HG03060 (cell line): ENCODE results near the gene ACTL6B.
"Not testable (repeated sequence)": the region's sequence is repeated elsewhere in the genome, so short reads cannot be mapped to it uniquely, and the experiment has no call there.

ENCODE experiments used
- ATAC-seq: cut with Tn5 transposase; IDR thresholded peaks from one replicate; pipeline ENCODE4 v1.9.1; 2021; ENCODE audit warnings: low read depth, moderate number of reproducible peaks; ENCODE audit not compliant: unreplicated experiment

The ACTL6B gene

GRCh38 chr7:100655908-100656674, at the start of gene ACTL6B:
Gene ACTL6B, minus strand, starts transcription at chr7:100656448. Its CDS starts 94 bp downstream, at chr7:100656354.
- no peak for ATAC-seq

GRCh38 chr7:100705320-100705752, 49.1 kb upstream of the ACTL6B start:
- ATAC-seq = peak; percentile 39

- ATAC-seq = not testable (repeated sequence)
Observed at GRCh38 chr7:100701089-100701488, 44.8 kb upstream of the ACTL6B start.

GRCh38 chr7:100699018-100699417, 42.8 kb upstream of the ACTL6B start:
- no peak for ATAC-seq

- ATAC-seq = no peak
Observed at GRCh38 chr7:100696123-100696521, 39.9 kb upstream of the ACTL6B start.

GRCh38 chr7:100694098-100694745, 38.0 kb upstream of the ACTL6B start, which contains the start of gene GIGYF1:
Gene GIGYF1, minus strand, starts transcription at chr7:100694250. Its CDS starts 6,012 bp downstream, at chr7:100688238.
- no peak for ATAC-seq

- no peak for ATAC-seq
Observed at GRCh38 chr7:100693312-100694097, 37.3 kb upstream of the ACTL6B start.

- ATAC-seq = no peak
Observed at GRCh38 chr7:100692578-100692961, 36.3 kb upstream of the ACTL6B start.

- ATAC-seq = no peak
Observed at GRCh38 chr7:100691676-100692577, 35.7 kb upstream of the ACTL6B start.

- ATAC-seq = no peak
Observed at GRCh38 chr7:100689230-100690135, 33.2 kb upstream of the ACTL6B start.

GRCh38 chr7:100688326-100688860, 32.1 kb upstream of the ACTL6B start:
- ATAC-seq = no peak

GRCh38 chr7:100687751-100688300, 31.6 kb upstream of the ACTL6B start:
- no peak for ATAC-seq

- ATAC-seq = no peak
Observed at GRCh38 chr7:100687261-100687660, 31.0 kb upstream of the ACTL6B start.

- no peak for ATAC-seq
Observed at GRCh38 chr7:100686822-100687211, 30.6 kb upstream of the ACTL6B start.

- no peak for ATAC-seq
Observed at GRCh38 chr7:100686201-100686821, 30.1 kb upstream of the ACTL6B start.

GRCh38 chr7:100685631-100686145, 29.4 kb upstream of the ACTL6B start:
- ATAC-seq = no peak

GRCh38 chr7:100685049-100685605, 28.9 kb upstream of the ACTL6B start:
- ATAC-seq = no peak
